Esophagus muscularis mucosa (tissue), 4 donors: Measurements from ENCODE around the gene BCKDHB. TPM values are rescaled to one million over a fixed set of nuclear protein-coding genes. Genes with fewer than 3 reads are reported as not detected.

Source experiments
- DNase-seq: peaks from one replicate; pipeline ENCODE4 v3.0.0-alpha.2; 2017; ENCODE audit errors: extremely low spot score
- H3K27ac ChIP-seq, 4 donors: fragments of 200-600 bp; sonication (generic); replicated peaks in 1 of 4; 1 replicate in 3 of 4; 2 replicates in 1 of 4; pipeline ENCODE4 v1.5.1; 2016 to 2019; ENCODE audit warnings: mild to moderate bottlenecking in 1 of 4
- H3K27me3 ChIP-seq, 4 donors: fragments of 200-600 bp; sonication (generic); one replicate each; pipeline versions ENCODE4 v1.5.1 to v1.6.0; 2016 to 2019
- H3K36me3 ChIP-seq, 4 donors: fragments of 200-600 bp; sonication (generic); one replicate each; pipeline ENCODE4 v1.5.1; 2016 to 2019
- H3K4me1 ChIP-seq, 4 donors: fragments of 200-600 bp; sonication (generic); one replicate each; pipeline ENCODE4 v1.5.1; 2016 to 2019
- H3K4me3 ChIP-seq, 4 donors: fragments of 200-600 bp; sonication (generic); 1 replicate in 2 of 4; 2 replicates in 2 of 4; pipeline ENCODE4 v1.5.1; 2016 to 2019; ENCODE audit warnings: mild to moderate bottlenecking in 4 of 4, moderate library complexity in 1 of 4
- H3K9me3 ChIP-seq, 4 donors: fragments of 200-600 bp; sonication (generic); 1 replicate in 3 of 4; 2 replicates in 1 of 4; pipeline ENCODE4 v1.5.1; 2016 to 2019
- EP300 ChIP-seq: sonication (generic); formaldehyde crosslinking; IDR thresholded peaks from one replicate; pipeline ENCODE4 v1.6.1; 2017; ENCODE audit warnings: antibody characterized with exemption
- POLR2A ChIP-seq: fragments of 450-650 bp; IDR thresholded peaks from one replicate; pipeline ENCODE4 v1.6.1; 2017; ENCODE audit warnings: antibody characterized with exemption, moderate library complexity, mild to moderate bottlenecking, low read depth
- POLR2AphosphoS5 ChIP-seq, 2 donors: sonication (generic); formaldehyde crosslinking; IDR thresholded peaks; one replicate each; pipeline ENCODE4 v1.6.1; 2017; ENCODE audit warnings: antibody characterized with exemption in 2 of 2
- WGBS: methylation state at CpG from one replicate; pipeline ENCODE4 v1.1.5; 2018; 5-methylcytosine and 5-hydroxymethylcytosine counted together
- intact Hi-C: fragments of 100-400 bp; cut with DNase I; formaldehyde crosslinking; loops from one replicate; pipeline ENCODE4 v1.15.1; 2023
- total RNA-seq, 4 donors: library from RNA; depleted of rRNA; stranded (reverse); fragments of >200 nt; gene quantifications; one replicate each; pipeline versions ENCODE4 v1.1.0 to v1.2.1, GENCODE V29; 2016
- TF ChIP-seq, protein P1 (sequence below), 3 experiments: fragments of 200-600 bp in 2 of 3; fragments of 450-650 bp in 1 of 3; sonication (generic) in 2 of 3; IDR thresholded peaks; one replicate each; pipeline ENCODE4 v1.5.1; 2017 to 2019; ENCODE audit warnings: antibody characterized with exemption in 3 of 3, mild to moderate bottlenecking in 2 of 3, moderate library complexity in 1 of 3

The BCKDHB gene
- total RNA-seq, 4 donors from 2014 or later, result 12.2 to 26.2 (median 20.6) TPM

GRCh38 chr6:80251321-80251720 is 144.8 kb downstream of the BCKDHB start:
- 88% methylated on average over 1 of the region's 1 CpG for WGBS
- DNase-seq, result no peak
- H3K27me3 ChIP-seq, result no peaks in the 10 kb centered on the region
- H3K4me1 ChIP-seq, result peaks cover 0 to 8% (median 3%) of the 10 kb centered on the region in 4 donors
- H3K36me3 ChIP-seq, result no peaks in the 10 kb centered on the region
- no peak overlapping the region for H3K27ac ChIP-seq
- H3K9me3 ChIP-seq, result no peaks in the 10 kb centered on the region
- no peak overlapping the region for H3K4me3 ChIP-seq
- no peak for TF ChIP-seq POLR2AphosphoS5 (IDR thresholded peaks at IDR 0.05)
- TF ChIP-seq POLR2A, result no peak
- TF ChIP-seq, protein P1, sequence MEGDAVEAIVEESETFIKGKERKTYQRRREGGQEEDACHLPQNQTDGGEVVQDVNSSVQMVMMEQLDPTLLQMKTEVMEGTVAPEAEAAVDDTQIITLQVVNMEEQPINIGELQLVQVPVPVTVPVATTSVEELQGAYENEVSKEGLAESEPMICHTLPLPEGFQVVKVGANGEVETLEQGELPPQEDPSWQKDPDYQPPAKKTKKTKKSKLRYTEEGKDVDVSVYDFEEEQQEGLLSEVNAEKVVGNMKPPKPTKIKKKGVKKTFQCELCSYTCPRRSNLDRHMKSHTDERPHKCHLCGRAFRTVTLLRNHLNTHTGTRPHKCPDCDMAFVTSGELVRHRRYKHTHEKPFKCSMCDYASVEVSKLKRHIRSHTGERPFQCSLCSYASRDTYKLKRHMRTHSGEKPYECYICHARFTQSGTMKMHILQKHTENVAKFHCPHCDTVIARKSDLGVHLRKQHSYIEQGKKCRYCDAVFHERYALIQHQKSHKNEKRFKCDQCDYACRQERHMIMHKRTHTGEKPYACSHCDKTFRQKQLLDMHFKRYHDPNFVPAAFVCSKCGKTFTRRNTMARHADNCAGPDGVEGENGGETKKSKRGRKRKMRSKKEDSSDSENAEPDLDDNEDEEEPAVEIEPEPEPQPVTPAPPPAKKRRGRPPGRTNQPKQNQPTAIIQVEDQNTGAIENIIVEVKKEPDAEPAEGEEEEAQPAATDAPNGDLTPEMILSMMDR (IDR thresholded peaks at IDR 0.05), result no peak
- TF ChIP-seq EP300, result no peak
- intact Hi-C loops, result no loop called here

- Histone ChIP-seq H3K4me1 (no peaks in the 10 kb centered on the region), H3K27ac (no peak overlapping the region), H3K27me3 (no peaks in the 10 kb centered on the region), H3K36me3 (no peaks in the 10 kb centered on the region), H3K9me3 (no peaks in the 10 kb centered on the region), H3K4me3 (no peak overlapping the region)
- no peak for TF ChIP-seq POLR2A
- TF ChIP-seq POLR2AphosphoS5 (IDR thresholded peaks at IDR 0.05), result no peak
- intact Hi-C loops, result no loop called here
- no peak for DNase-seq
Observed at GRCh38 chr6:80254716-80255115, 148.2 kb downstream of the BCKDHB start.

GRCh38 chr6:80256691-80257090 is 150.2 kb downstream of the BCKDHB start:
- intact Hi-C loops, result no loop called here
- no peaks in the 10 kb centered on the region for H3K4me1 ChIP-seq
- H3K4me3 ChIP-seq, result no peak overlapping the region
- H3K9me3 ChIP-seq, result no peaks in the 10 kb centered on the region
- DNase-seq, result no peak
- H3K27ac ChIP-seq, result no peak overlapping the region
- H3K27me3 ChIP-seq, result no peaks in the 10 kb centered on the region
- TF ChIP-seq EP300 (no peak), POLR2AphosphoS5 (IDR thresholded peaks at IDR 0.05) (no peak), POLR2A (no peak)
- TF ChIP-seq, protein P1 (IDR thresholded peaks at IDR 0.05), result no peak
- no peaks in the 10 kb centered on the region for H3K36me3 ChIP-seq

GRCh38 chr6:80259118-80259517 is 152.6 kb downstream of the BCKDHB start:
- Histone ChIP-seq H3K27me3 (no peaks in the 10 kb centered on the region), H3K9me3 (no peaks in the 10 kb centered on the region), H3K4me1 (no peaks in the 10 kb centered on the region), H3K27ac (no peak overlapping the region), H3K36me3 (no peaks in the 10 kb centered on the region), H3K4me3 (no peak overlapping the region)
- 98% methylated on average over 4 of the region's 4 CpGs for WGBS
- TF ChIP-seq, protein P1 (IDR thresholded peaks at IDR 0.05), result no peak
- TF ChIP-seq EP300 (no peak), POLR2A (no peak), POLR2AphosphoS5 (IDR thresholded peaks at IDR 0.05) (no peak)
- intact Hi-C loops, result no loop called here
- no peak for DNase-seq

GRCh38 chr6:80263585-80263984 is 157.1 kb downstream of the BCKDHB start:
- TF ChIP-seq POLR2A (no peak), EP300 (no peak), POLR2AphosphoS5 (IDR thresholded peaks at IDR 0.05) (no peak)
- TF ChIP-seq, protein P1 (IDR thresholded peaks at IDR 0.05), result no peak
- intact Hi-C loops, result no loop called here

More at GRCh38 chr6:80263585-80263984, 157.1 kb downstream of the BCKDHB start:
- no peaks in the 10 kb centered on the region for H3K27me3 ChIP-seq
- 67% methylated on average over 3 of the region's 3 CpGs for WGBS
- no peaks in the 10 kb centered on the region for H3K9me3 ChIP-seq
- H3K36me3 ChIP-seq, result no peaks in the 10 kb centered on the region
- DNase-seq, result no peak
- no peak overlapping the region for H3K4me3 ChIP-seq
- no peak overlapping the region for H3K27ac ChIP-seq
- no peaks in the 10 kb centered on the region for H3K4me1 ChIP-seq
